ENCODE measurements around the gene HEXA. TPM values are rescaled to one million over a fixed set of nuclear protein-coding genes. Genes with fewer than 3 reads are reported as not detected.

The HEXA gene
- total and polyA plus RNA-seq, 9 of the 15 experiments (the other 6 are each of a cell fraction or from before 2014, with no cell fraction given) = 22.2 to 136 (median 68.9) TPM

GRCh38 chr15:72377331-72377730 lies 1.5 kb upstream of the HEXA start (continued):
- TF ChIP-seq ILK (tag; IDR thresholded peaks at IDR 0.05; ENCODE audit: borderline replicate concordance, low read depth) (no peak), PTBP1 (IDR thresholded peaks at IDR 0.05; ENCODE audit: low read depth, low read length) (no peak), KLF1 (tag; IDR thresholded peaks at IDR 0.05) (no peak), ZBTB34 (CRISPR knock-in tag; IDR thresholded peaks at IDR 0.05) (no peak), RBM14 (IDR thresholded peaks at IDR 0.05; ENCODE audit: borderline replicate concordance, insufficient read depth, low read depth, low read length) (no peak), DDX20 (tag; IDR thresholded peaks at IDR 0.05; ENCODE audit: low read depth) (no peak), ZNF239 (CRISPR knock-in tag; IDR thresholded peaks at IDR 0.05) (no peak), ZEB2 (IDR thresholded peaks at IDR 0.05) (no peak), ZNF316 (IDR thresholded peaks at IDR 0.05) (no peak), E4F1 (CRISPR knock-in tag; IDR thresholded peaks at IDR 0.05; ENCODE audit: borderline replicate concordance) (no peak), HNRNPL (IDR thresholded peaks at IDR 0.05; ENCODE audit: low read depth, low read length) (no peak), ZNF318 (IDR thresholded peaks at IDR 0.05; ENCODE audit: borderline replicate concordance in 1 of 2, low read depth in 1 of 2) (no peak)
